Right lobe of liver (tissue), 4 donors: ENCODE measurements around the gene PITPNC1.

Experiments used
- CTCF ChIP-seq, 4 donors: fragments of 200-600 bp in 3 of 4; fragments of 450-650 bp in 1 of 4; IDR thresholded peaks; one replicate each; pipeline versions ENCODE4 v1.5.1 to v1.8.0; 2016 to 2022; ENCODE audit warnings: antibody characterized with exemption in 4 of 4, mild to moderate bottlenecking in 2 of 4
- POLR2A ChIP-seq: fragments of 450-650 bp; IDR thresholded peaks from one replicate; pipeline ENCODE4 v1.6.1; 2017; ENCODE audit warnings: antibody characterized with exemption, mild to moderate bottlenecking
- donor health status: DM: no; HTN: no; CAD: no.
- donor health status: DM: no; HTN: no; CAD: no.
- donor health status: DM: no; HTN: yes; CAD: no.

- no peak for TF ChIP-seq POLR2A
- no peak for TF ChIP-seq CTCF (IDR thresholded peaks at IDR 0.05)
These were observed 169.8 kb downstream of the PITPNC1 start for GRCh38 chr17:67546578-67547527.
